C4-2B (cell line): ENCODE data around the gene LEPR.
"Not testable (repeated sequence)": the region's sequence is repeated elsewhere in the genome, so short reads cannot be mapped to it uniquely, and the experiment has no call there.

Experiments
- ZFX ChIP-seq: fragments of 450-650 bp; IDR thresholded peaks from 2 replicates; pipeline ENCODE4 v1.6.1; 2017
- TF ChIP-seq, protein P1 (sequence below): fragments of 450-650 bp; conservative IDR thresholded peaks from 2 replicates; pipeline ENCODE4 v1.5.1; 2017; ENCODE audit warnings: mild to moderate bottlenecking

DNA sequence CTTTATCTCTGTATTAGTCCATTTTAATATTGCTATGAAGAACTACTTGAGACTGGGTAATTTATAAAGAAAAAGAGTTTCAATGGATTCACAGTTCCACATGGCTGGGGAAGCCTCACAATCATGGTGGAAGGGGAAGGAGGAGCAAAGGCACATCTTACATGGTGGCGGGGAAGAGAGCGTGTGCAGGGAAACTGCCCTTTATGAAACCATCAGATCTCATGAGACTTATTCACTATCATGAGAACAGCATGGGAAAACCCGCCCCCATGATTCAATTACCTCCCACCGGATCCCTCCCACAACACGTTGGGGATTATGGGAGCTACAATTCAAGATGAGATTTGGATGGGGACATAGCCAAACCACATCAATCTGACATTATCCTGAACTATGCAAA is 36.0 kb upstream of the LEPR start:
- TF ChIP-seq, protein P1, sequence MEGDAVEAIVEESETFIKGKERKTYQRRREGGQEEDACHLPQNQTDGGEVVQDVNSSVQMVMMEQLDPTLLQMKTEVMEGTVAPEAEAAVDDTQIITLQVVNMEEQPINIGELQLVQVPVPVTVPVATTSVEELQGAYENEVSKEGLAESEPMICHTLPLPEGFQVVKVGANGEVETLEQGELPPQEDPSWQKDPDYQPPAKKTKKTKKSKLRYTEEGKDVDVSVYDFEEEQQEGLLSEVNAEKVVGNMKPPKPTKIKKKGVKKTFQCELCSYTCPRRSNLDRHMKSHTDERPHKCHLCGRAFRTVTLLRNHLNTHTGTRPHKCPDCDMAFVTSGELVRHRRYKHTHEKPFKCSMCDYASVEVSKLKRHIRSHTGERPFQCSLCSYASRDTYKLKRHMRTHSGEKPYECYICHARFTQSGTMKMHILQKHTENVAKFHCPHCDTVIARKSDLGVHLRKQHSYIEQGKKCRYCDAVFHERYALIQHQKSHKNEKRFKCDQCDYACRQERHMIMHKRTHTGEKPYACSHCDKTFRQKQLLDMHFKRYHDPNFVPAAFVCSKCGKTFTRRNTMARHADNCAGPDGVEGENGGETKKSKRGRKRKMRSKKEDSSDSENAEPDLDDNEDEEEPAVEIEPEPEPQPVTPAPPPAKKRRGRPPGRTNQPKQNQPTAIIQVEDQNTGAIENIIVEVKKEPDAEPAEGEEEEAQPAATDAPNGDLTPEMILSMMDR, result not testable (repeated sequence)
- TF ChIP-seq ZFX, result not testable (repeated sequence)
